ENCODE measurements around the gene PIK3R5.
A peak's percentile ranks its signal among the peaks of the same experiment; 100 is the strongest.

The PIK3R5 gene

GRCh38 chr17:8835106-8835505 is 130.4 kb downstream of the PIK3R5 start:
- TF ChIP-seq CEBPB (IDR thresholded peaks at IDR 0.05) (no peak), TAF1 (IDR thresholded peaks at IDR 0.05; ENCODE audit: low read depth) (no peak)

- TF ChIP-seq ZBTB7A (IDR thresholded peaks at IDR 0.05; ENCODE audit: low read depth) (peak; percentile 76), REST (IDR thresholded peaks at IDR 0.05; ENCODE audit: low read depth) (no peak), CREB1 (IDR thresholded peaks at IDR 0.05; ENCODE audit: low read depth) (no peak), NFIC (IDR thresholded peaks at IDR 0.05) (peak; percentile 95), TCF12 (IDR thresholded peaks at IDR 0.05; ENCODE audit: low read depth) (peak; percentile 70), RAD21 (IDR thresholded peaks at IDR 0.05; ENCODE audit: low read depth) (peak; percentile 48), EP300 (IDR thresholded peaks at IDR 0.05; ENCODE audit: borderline replicate concordance) (no peak; the same call in 1 of the 2 replicates), YY1 (IDR thresholded peaks at IDR 0.05; ENCODE audit: low read depth) (0 out of 2 replicates have a peak, but pooled peaks have one; percentile 29)
These were observed 132.7 kb downstream of the PIK3R5 start for GRCh38 chr17:8832711-8833352.

DNA sequence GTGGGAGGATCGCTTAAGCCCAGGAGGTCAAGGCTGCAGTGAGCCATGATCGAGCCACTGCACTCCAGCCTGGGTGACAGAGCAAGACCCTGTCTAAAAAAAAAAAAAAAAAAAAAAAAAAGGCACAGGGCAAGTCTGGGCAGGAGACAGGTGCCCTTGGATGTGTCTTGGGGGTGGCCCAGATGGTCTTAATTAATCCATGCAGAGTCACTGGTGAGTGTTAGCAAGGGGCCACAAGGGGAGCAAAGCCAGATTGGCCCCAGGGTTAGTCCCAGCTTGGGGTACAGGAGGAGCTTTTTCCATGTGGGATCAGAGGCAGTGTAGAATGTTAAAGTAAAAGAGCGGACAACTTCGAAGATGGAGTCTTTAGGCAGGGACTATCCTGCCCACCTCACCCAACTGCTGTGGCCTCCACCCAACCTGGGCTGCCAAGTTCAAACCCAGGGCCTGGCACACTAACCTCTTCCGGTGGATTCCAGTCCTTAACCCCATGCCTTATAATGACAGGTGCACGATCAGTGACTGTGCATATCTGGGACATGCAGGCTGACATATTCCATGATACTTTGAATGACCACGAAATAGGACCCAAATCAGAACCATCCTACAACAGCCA is 134.2 kb downstream of the PIK3R5 start:
- no peak for TF ChIP-seq REST (IDR thresholded peaks at IDR 0.05; ENCODE audit: low read depth)
- TF ChIP-seq EGR1 (IDR thresholded peaks at IDR 0.05), result no peak
- TF ChIP-seq TCF12 (IDR thresholded peaks at IDR 0.05; ENCODE audit: low read depth), result no peak
- TF ChIP-seq EP300 (IDR thresholded peaks at IDR 0.05; ENCODE audit: borderline replicate concordance), result no peak
- no peak for TF ChIP-seq MAX (IDR thresholded peaks at IDR 0.05)
- TF ChIP-seq CEBPB (IDR thresholded peaks at IDR 0.05), result no peak
- no peak for TF ChIP-seq RAD21 (IDR thresholded peaks at IDR 0.05; ENCODE audit: low read depth)
- TF ChIP-seq ZBTB7A (IDR thresholded peaks at IDR 0.05; ENCODE audit: low read depth), result no peak
- no peak for TF ChIP-seq CREB1 (IDR thresholded peaks at IDR 0.05; ENCODE audit: low read depth)
- no peak for TF ChIP-seq FOXM1 (IDR thresholded peaks at IDR 0.05; ENCODE audit: borderline replicate concordance, low read depth)
- no peak for TF ChIP-seq TAF1 (IDR thresholded peaks at IDR 0.05; ENCODE audit: low read depth)
- no peak for TF ChIP-seq TEAD4 (IDR thresholded peaks at IDR 0.05)
- TF ChIP-seq YY1 (IDR thresholded peaks at IDR 0.05; ENCODE audit: low read depth), result no peak
- TF ChIP-seq, protein P1, sequence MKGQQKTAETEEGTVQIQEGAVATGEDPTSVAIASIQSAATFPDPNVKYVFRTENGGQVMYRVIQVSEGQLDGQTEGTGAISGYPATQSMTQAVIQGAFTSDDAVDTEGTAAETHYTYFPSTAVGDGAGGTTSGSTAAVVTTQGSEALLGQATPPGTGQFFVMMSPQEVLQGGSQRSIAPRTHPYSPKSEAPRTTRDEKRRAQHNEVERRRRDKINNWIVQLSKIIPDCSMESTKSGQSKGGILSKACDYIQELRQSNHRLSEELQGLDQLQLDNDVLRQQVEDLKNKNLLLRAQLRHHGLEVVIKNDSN (IDR thresholded peaks at IDR 0.05), result no peak
- no peak for TF ChIP-seq NFIC (IDR thresholded peaks at IDR 0.05)

- TF ChIP-seq REST (IDR thresholded peaks at IDR 0.05; ENCODE audit: low read depth), result no peak
- no peak for TF ChIP-seq CEBPB (IDR thresholded peaks at IDR 0.05)
- no peak for TF ChIP-seq EP300 (IDR thresholded peaks at IDR 0.05; ENCODE audit: borderline replicate concordance)
- no peak for TF ChIP-seq FOXM1 (IDR thresholded peaks at IDR 0.05; ENCODE audit: borderline replicate concordance, low read depth)
- TF ChIP-seq TEAD4 (IDR thresholded peaks at IDR 0.05), result no peak
- no peak for TF ChIP-seq YY1 (IDR thresholded peaks at IDR 0.05; ENCODE audit: low read depth)
- TF ChIP-seq, protein P1 (IDR thresholded peaks at IDR 0.05), result no peak
- no peak for TF ChIP-seq NFIC (IDR thresholded peaks at IDR 0.05)
- TF ChIP-seq RAD21 (IDR thresholded peaks at IDR 0.05; ENCODE audit: low read depth), result no peak
- no peak for TF ChIP-seq TCF12 (IDR thresholded peaks at IDR 0.05; ENCODE audit: low read depth)
- TF ChIP-seq TAF1 (IDR thresholded peaks at IDR 0.05; ENCODE audit: low read depth), result no peak
- TF ChIP-seq CREB1 (IDR thresholded peaks at IDR 0.05; ENCODE audit: low read depth), result no peak
- TF ChIP-seq MAX (IDR thresholded peaks at IDR 0.05), result no peak
These were observed 135.4 kb downstream of the PIK3R5 start for GRCh38 chr17:8830141-8830540.

All from Ishikawa (cell line).